ENCODE results near the gene SETD2.

The SETD2 gene

DNA sequence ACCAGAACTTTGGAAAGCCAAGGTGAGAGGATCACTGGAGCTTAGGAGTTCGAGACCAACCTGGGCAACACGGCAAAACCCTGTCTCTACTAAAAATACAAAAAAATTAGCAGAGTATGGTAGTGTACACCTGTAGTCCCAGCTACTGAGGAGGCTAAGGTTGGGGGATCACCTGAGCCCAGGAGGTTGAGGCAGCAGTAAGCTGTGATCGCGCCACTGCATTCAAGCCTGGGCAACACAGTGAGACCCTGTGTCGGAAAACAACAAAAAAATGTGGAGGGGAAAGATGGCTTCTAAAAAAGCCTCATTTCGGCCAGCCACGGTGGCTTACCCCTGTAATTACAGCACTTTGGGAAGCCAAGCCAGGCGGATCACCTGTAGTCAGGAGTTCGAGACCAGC is 54.5 kb downstream of the SETD2 start:
- no peak for DNase-seq (ENCODE audit: low spot score)
- no peak for TF ChIP-seq CTCF (IDR thresholded peaks at IDR 0.05; ENCODE audit: extremely low read depth, missing control alignments)

- DNase-seq (ENCODE audit: low spot score), result no peak
- no peak for TF ChIP-seq CTCF (IDR thresholded peaks at IDR 0.05; ENCODE audit: extremely low read depth, missing control alignments)
Observed at GRCh38 chr3:47108546-47108945, 55.4 kb downstream of the SETD2 start.

DNA sequence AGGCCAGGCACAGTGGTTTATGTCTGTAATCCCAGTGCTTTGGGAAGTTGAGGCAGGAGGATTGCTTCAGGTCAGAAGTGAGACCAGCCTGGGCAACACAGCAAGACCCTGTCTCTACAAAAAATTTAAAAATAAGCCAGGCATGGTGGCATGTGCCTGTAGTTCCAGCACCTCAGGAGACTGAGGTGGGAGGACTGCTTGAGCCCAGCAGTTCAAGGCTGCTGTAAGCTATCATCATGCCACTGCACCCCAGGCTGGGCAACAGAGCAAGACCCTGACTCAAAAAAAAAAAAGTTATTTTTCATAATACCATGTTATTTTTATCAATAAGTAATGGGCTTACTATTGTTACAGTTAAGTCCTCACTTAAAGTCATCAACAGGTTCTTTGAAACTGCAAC is 59.7 kb downstream of the SETD2 start:
- no peak for TF ChIP-seq CTCF (IDR thresholded peaks at IDR 0.05; ENCODE audit: extremely low read depth, missing control alignments)
- DNase-seq (ENCODE audit: low spot score), result no peak

- DNase-seq (ENCODE audit: low spot score), result no peak
- TF ChIP-seq CTCF (IDR thresholded peaks at IDR 0.05; ENCODE audit: extremely low read depth, missing control alignments), result no peak
Observed at GRCh38 chr3:47103619-47104018, 60.3 kb downstream of the SETD2 start.

DNA sequence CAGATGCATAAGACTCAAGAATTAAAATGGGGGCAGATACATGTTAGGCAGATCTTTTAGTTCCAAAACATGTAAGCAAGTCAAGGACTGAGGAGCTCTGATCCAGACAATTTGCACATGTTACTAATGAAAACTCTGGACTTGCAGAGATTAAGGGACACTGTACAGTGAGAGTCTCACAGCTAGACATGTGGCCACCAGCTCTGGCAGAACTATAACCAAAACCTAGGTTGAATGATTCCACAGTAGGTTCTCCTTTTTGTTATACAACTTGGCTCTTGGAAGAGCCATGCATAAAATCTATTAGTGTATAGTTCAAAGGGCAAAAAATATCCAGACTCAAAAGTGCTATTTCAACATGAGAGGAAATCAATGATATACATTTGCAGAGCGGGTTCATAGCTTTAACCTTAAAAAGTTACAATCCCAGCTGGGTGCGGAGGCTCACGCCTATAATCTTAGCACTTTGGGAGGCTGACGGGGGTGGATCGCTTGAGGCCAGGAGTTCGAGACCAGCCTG is 61.8 kb downstream of the SETD2 start:
- TF ChIP-seq CTCF (IDR thresholded peaks at IDR 0.05; ENCODE audit: extremely low read depth, missing control alignments), result no peak
- DNase-seq (ENCODE audit: low spot score), result no peak

GRCh38 chr3:47098910-47099309 is 65.0 kb downstream of the SETD2 start:
- TF ChIP-seq CTCF (IDR thresholded peaks at IDR 0.05; ENCODE audit: extremely low read depth, missing control alignments), result no peak
- DNase-seq (ENCODE audit: low spot score), result no peak

DNA sequence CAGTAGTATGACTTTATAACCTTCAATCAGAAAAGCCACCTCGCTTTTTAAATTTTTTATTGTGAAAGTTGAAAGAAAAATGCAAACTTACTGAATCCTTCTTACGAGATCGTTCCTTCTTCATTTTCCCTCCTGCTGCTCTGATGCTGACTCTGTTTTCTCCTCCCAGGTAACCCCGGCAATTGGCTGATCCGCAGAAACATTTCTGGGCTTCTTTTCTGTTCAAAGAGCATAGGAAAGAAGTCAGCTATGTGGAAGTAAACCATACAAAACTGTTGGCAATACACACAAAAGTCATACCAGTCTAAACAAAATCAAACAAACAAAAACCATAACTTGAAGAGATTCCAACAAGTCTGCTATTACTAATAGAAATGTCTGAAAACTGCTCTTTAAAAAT is 66.0 kb downstream of the SETD2 start:
- no peak for TF ChIP-seq CTCF (IDR thresholded peaks at IDR 0.05; ENCODE audit: extremely low read depth, missing control alignments)
- no peak for DNase-seq (ENCODE audit: low spot score)
